GM12873 (cell line): Measurements from ENCODE around the gene SH3RF3.

Source experiments
- CTCF ChIP-seq: IDR thresholded peaks from 2 replicates; pipeline ENCODE4 v1.5.1; 2012; ENCODE audit warnings: low read depth, mild to moderate bottlenecking, moderate library complexity, low read length, control low read depth; ENCODE audit not compliant: insufficient read depth; ENCODE audit errors: missing control alignments

The SH3RF3 gene

DNA sequence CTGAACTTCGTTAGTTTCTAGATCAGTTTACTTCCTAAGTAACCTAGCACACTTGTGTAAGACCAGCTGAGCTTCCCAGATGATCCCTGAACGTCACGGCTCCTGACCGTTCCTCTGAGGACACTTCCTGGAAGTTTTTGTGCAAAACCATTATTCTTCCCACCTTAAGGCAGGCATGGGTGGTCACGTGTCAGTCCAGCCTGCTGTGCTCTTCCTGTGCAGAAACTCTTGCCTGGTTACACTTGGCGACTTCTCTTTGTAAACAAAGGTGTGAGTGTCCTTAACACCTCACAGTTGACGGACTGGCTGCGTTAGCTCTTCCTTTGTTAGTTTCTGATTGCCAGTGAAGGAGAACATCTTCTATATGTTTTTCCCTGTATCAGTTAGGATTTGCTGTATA, 118.3 kb downstream of the SH3RF3 start:
- TF ChIP-seq CTCF: no peak

DNA sequence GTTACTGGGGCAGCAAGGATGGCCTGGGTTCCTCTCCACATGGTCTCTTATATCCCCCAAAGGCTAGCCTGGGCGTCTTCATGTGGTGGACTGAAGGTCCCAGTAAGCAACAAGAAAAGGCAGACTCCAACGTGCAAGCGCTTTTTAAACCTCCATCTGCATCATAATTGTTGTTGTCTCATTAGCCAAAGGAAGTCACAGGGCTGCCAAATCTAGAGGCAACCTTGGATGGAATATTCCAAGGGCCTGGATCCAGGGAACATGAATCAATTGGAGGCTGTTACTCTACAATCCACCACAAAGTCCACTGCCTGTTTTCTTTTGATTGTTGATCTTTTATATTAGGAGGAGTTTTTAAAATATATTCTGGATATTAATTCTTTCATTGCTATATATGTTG, 118.8 kb downstream of the SH3RF3 start:
- TF ChIP-seq CTCF: no peak

DNA sequence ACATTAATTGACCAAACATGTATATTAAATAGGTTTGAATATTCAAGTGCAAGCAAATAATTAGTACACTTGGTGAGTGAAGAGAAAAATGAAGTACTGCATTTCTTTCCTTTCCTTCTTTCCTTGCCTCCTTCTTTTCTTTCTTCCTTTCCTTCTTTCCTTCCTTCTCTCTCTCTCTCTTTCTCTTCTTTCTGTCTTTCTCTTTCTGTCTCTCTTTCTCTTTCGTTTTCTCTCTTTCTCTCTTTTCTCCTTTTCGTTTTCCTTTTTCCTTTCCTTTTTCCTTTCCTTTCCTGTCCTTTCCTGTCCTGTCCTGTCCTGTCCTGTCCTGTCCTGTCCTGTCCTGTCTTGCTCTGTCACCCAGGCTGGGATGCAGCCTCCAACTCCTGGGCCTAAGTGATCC, 119.6 kb downstream of the SH3RF3 start:
- TF ChIP-seq CTCF: no peak

GRCh38 chr2:109253217-109253616, 124.2 kb downstream of the SH3RF3 start:
- TF ChIP-seq CTCF: no peak

DNA sequence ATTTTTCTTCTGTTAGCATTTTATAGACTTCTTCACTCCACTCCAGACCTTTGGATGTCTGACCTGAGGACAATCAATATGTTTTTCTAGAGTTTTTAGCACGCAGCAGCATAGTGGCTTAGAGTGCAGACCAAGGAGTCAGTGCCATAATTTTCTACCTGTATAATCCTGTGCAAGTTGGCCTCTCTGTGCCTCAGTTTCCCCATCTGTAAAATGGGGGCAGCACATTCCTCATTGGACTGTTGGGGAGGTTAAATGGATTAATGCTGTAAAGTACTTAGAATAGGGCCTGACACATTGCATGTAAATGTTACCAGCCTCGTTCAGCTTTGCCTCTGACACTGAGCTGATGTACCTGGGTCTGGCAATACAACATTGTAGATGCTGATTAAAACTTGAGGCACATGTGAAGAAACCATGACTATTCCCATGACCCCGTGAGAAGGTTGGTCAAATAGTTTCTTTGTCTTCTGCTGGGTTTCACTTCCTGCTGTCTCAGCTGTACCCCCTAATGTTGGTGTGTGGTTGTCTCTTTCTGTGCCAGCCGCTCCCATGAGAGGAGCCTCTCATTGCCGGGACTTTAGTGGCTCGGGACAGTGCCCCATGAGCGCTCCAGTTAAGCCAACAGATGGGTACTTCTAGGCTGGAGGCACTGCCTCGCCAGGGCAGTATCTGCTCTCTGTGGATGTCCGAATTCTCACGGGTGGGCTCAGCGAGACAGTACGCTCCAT, 125.3 kb downstream of the SH3RF3 start:
- TF ChIP-seq CTCF: no peak

DNA sequence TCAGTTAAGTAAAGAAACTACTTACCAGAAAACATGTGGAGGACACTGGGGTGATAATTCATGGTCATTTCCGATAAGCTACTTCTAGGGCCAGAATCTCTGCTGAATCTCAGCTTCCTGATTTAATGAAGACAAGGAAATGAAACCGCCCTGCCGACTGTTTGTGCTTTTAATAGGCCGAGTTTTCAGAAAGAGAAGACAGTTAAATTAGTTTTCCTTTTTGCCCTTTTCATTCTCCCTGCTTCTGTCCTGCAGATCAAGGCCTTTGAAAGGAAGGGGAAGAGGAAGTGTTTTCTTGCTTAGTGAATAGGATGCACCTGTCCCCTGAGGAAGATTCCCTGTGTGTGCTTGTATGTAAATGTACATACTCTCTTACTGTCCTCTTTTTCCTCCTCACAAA, 126.6 kb downstream of the SH3RF3 start:
- TF ChIP-seq CTCF: no peak

GRCh38 chr2:109256111-109256510, 127.1 kb downstream of the SH3RF3 start:
- no peak for TF ChIP-seq CTCF
